Measurements from ENCODE around the gene NAT16. TPM values are rescaled to one million over a fixed set of nuclear protein-coding genes. Genes with fewer than 3 reads are reported as not detected.

Gene NAT16
- under 1 TPM in 1 of 2 donors, not detected in 1; 0.26 TPM for total RNA-seq

- Histone ChIP-seq H3K9me3 (no peaks in the 10 kb centered on the region), H3K27ac (no peak within 1 kb of the TSS), H3K4me3 (no peak within 1 kb of the TSS), H3K36me3 (replicated peaks in 1 of 2; ENCODE audit: insufficient read depth in 1 of 2, low read depth in 2 of 2) (no peaks in the 10 kb centered on the region), H3K27me3 (peaks cover 0 to 50% of the 10 kb centered on the region in 2 donors), H3K4me1 (peaks cover 15% of the 10 kb centered on the region)
- intact Hi-C loops (cut with DNase I): no loop called here
- WGBS, 2 donors: 9 to 21% methylated on average over 9 to 33 of the region's 56 CpGs
- DNase-seq (no peak), ATAC-seq (no peak)
- TF ChIP-seq CTCF (IDR thresholded peaks at IDR 0.05) (no peak), POLR2A (IDR thresholded peaks at IDR 0.05) (no peak)
Measured at GRCh38 chr7:101180130-101180755, at the start of gene NAT16. Gene NAT16 (minus strand): TSS chr7:101180293. CDS start chr7:101174807, 5,486 bp downstream.

- intact Hi-C loops (cut with DNase I): no loop called here
Measured at GRCh38 chr7:101226721-101227120, 46.6 kb upstream of the NAT16 start.

GRCh38 chr7:101225650-101226049 is 45.6 kb upstream of the NAT16 start:
- no peak overlapping the region for H3K27ac ChIP-seq
- no peaks in the 10 kb centered on the region for H3K27me3 ChIP-seq
- H3K9me3 ChIP-seq: no peaks in the 10 kb centered on the region
- ATAC-seq: no peak
- 95 to 100% methylated on average over 6 of the region's 6 CpGs for WGBS, 2 donors
- H3K4me1 ChIP-seq: no peaks in the 10 kb centered on the region
- TF ChIP-seq CTCF (IDR thresholded peaks at IDR 0.05) (no peak), POLR2A (IDR thresholded peaks at IDR 0.05) (no peak)
- intact Hi-C loops (cut with DNase I): no loop called here
- DNase-seq: no peak
- H3K4me3 ChIP-seq: no peak overlapping the region
- H3K36me3 ChIP-seq (replicated peaks in 1 of 2; ENCODE audit: insufficient read depth in 1 of 2, low read depth in 2 of 2): peaks cover 0 to 14% of the 10 kb centered on the region in 2 donors

More at GRCh38 chr7:101226721-101227120, 46.6 kb upstream of the NAT16 start:
- Histone ChIP-seq H3K36me3 (replicated peaks in 1 of 2; ENCODE audit: insufficient read depth in 1 of 2, low read depth in 2 of 2) (peaks cover 0 to 14% of the 10 kb centered on the region in 2 donors), H3K27ac (peak overlapping the region in 1 of 4 donors; percentile 13), H3K9me3 (no peaks in the 10 kb centered on the region), H3K4me1 (peaks cover 9% of the 10 kb centered on the region), H3K4me3 (no peak overlapping the region), H3K27me3 (no peaks in the 10 kb centered on the region)
- 81 to 86% methylated on average over 9 of the region's 9 CpGs for WGBS, 2 donors
- peak in 1 of 4 donors; percentile 22 for DNase-seq
- TF ChIP-seq POLR2A (IDR thresholded peaks at IDR 0.05) (no peak), CTCF (IDR thresholded peaks at IDR 0.05) (no peak)
- peak; percentile 30 for ATAC-seq

- no peak for ATAC-seq
- TF ChIP-seq POLR2A (IDR thresholded peaks at IDR 0.05): no peak
- TF ChIP-seq CTCF (IDR thresholded peaks at IDR 0.05): no peak
- H3K36me3 ChIP-seq (replicated peaks in 1 of 2; ENCODE audit: insufficient read depth in 1 of 2, low read depth in 2 of 2): peaks cover 0 to 14% of the 10 kb centered on the region in 2 donors
- DNase-seq: no peak
- peaks cover 20% of the 10 kb centered on the region for H3K4me1 ChIP-seq
- H3K27ac ChIP-seq: no peak overlapping the region
- intact Hi-C loops (cut with DNase I): no loop called here
- H3K27me3 ChIP-seq: no peaks in the 10 kb centered on the region
- no peaks in the 10 kb centered on the region for H3K9me3 ChIP-seq
- 92 to 100% methylated on average over 10 to 14 of the region's 15 CpGs for WGBS, 2 donors
- H3K4me3 ChIP-seq: no peak overlapping the region
Measured at GRCh38 chr7:101223528-101223927, 43.4 kb upstream of the NAT16 start.

Data from body of pancreas (tissue), 4 donors.